OCI-LY7 (cell line): ENCODE results near the gene IFT81. TPM values are rescaled to one million over a fixed set of nuclear protein-coding genes. Genes with fewer than 3 reads are reported as not detected.

Experiments used
- BruUV-seq: library from RNA; stranded (reverse); fragments of 400-500 nt; replicated peaks from 2 replicates; lab custom pipeline; 2021; lab: Mats Ljungman, UMichigan
- CTCF ChIA-PET: fragments of 300-600 bp; sonication (Branson Sonifier 250); formaldehyde crosslinking; loops from one replicate; lab custom pipeline; 2022; ENCODE audit warnings: antibody characterized with exemption; ENCODE audit not compliant: unreplicated experiment; lab: Charles Lee
- POLR2A ChIA-PET: fragments of 300-600 bp; sonication (Branson Sonifier 250); formaldehyde crosslinking; loops from one replicate; lab custom pipeline; 2022; ENCODE audit warnings: antibody characterized with exemption; lab: Charles Lee
- DNase-seq: peaks from one replicate; pipeline ENCODE4 v3.0.0-alpha.2; 2015; ENCODE audit warnings: low spot score
- H2AFZ ChIP-seq: fragments of 200-600 bp; sonication (generic), shearing (Covaris generic); 2 replicates; pipeline ENCODE4 v1.6.1; 2014; ENCODE audit warnings: mild to moderate bottlenecking, antibody characterized with exemption, low read length, moderate library complexity
- H3K27ac ChIP-seq: fragments of 200-600 bp; sonication (generic); 2 replicates; pipeline ENCODE4 v1.5.1; 2014; ENCODE audit warnings: mixed run types, low read depth, mild to moderate bottlenecking, moderate library complexity, low read length, inconsistent platforms; ENCODE audit not compliant: poor library complexity, severe bottlenecking
- H3K36me3 ChIP-seq: fragments of 200-600 bp; sonication (generic); 2 replicates; pipeline ENCODE4 v1.6.1; 2014; ENCODE audit warnings: mild to moderate bottlenecking, antibody characterized with exemption, low read length, moderate library complexity, mixed read lengths; ENCODE audit not compliant: insufficient read depth
- H3K4me1 ChIP-seq: fragments of 200-600 bp; sonication (generic); 2 replicates; pipeline ENCODE4 v1.5.1; 2014; ENCODE audit warnings: mild to moderate bottlenecking, low read length; ENCODE audit not compliant: insufficient read depth, poor library complexity, severe bottlenecking
- H3K4me2 ChIP-seq: fragments of 200-600 bp; sonication (generic); 2 replicates; pipeline ENCODE4 v1.6.1; 2014; ENCODE audit warnings: mild to moderate bottlenecking, low read length
- H3K4me3 ChIP-seq: fragments of 200-600 bp; sonication (generic); 2 replicates; pipeline ENCODE4 v1.5.1; 2014; ENCODE audit warnings: mild to moderate bottlenecking, low read depth, low read length; ENCODE audit not compliant: poor library complexity, severe bottlenecking
- H3K79me2 ChIP-seq: fragments of 200-600 bp; sonication (generic); 2 replicates; pipeline ENCODE4 v1.6.1; 2016; ENCODE audit warnings: low read depth, mild to moderate bottlenecking, low read length, moderate library complexity, mixed read lengths; ENCODE audit not compliant: insufficient read depth
- H3K9me2 ChIP-seq: fragments of 200-600 bp; sonication (generic); 2 replicates; pipeline ENCODE4 v1.6.1; 2016; ENCODE audit warnings: mild to moderate bottlenecking, low read length, mixed read lengths; ENCODE audit not compliant: insufficient read depth
- H3K9me3 ChIP-seq: fragments of 200-600 bp; sonication (generic); 2 replicates; pipeline ENCODE4 v1.6.1; 2014; ENCODE audit warnings: mild to moderate bottlenecking, mixed run types, low read length, mixed read lengths
- H4K20me1 ChIP-seq: fragments of 200-600 bp; sonication (generic); 2 replicates; pipeline ENCODE4 v1.6.1; 2014; ENCODE audit warnings: mild to moderate bottlenecking, antibody characterized with exemption, low read length, moderate library complexity, mixed read lengths; ENCODE audit not compliant: insufficient read depth
- EZH2phosphoT487 ChIP-seq: fragments of 200-600 bp; sonication (generic); IDR thresholded peaks from 2 replicates; pipeline ENCODE4 v1.6.1; 2018; ENCODE audit warnings: low read depth, borderline replicate concordance, mild to moderate bottlenecking, mixed run types, antibody characterized with exemption, low read length, moderate library complexity, mixed read lengths
- intact Hi-C: fragments of 100-400 bp; cut with micrococcal nuclease; formaldehyde crosslinking; loops from one replicate; pipeline ENCODE4 v1.10.0; 2022; ENCODE audit not compliant: unreplicated experiment
- total RNA-seq, 2 experiments: library from RNA; depleted of rRNA in 1 of 2; stranded (reverse); fragments of >200 nt in 1 of 2; shearing (Covaris generic) in 1 of 2; gene quantifications; 2 replicates each; pipeline ENCODE4 v1.2.3, GENCODE V29; 2014 to 2022
- TF ChIP-seq, protein P1 (sequence below): fragments of 200-600 bp; sonication (generic); conservative IDR thresholded peaks from 2 replicates; pipeline ENCODE4 v1.5.1; 2014; ENCODE audit warnings: mild to moderate bottlenecking, antibody characterized with exemption, low read length, moderate library complexity, mixed read lengths

The IFT81 gene
- total RNA-seq, 2 experiments from 2014 or later = 5.6 to 9.8 TPM

DNA sequence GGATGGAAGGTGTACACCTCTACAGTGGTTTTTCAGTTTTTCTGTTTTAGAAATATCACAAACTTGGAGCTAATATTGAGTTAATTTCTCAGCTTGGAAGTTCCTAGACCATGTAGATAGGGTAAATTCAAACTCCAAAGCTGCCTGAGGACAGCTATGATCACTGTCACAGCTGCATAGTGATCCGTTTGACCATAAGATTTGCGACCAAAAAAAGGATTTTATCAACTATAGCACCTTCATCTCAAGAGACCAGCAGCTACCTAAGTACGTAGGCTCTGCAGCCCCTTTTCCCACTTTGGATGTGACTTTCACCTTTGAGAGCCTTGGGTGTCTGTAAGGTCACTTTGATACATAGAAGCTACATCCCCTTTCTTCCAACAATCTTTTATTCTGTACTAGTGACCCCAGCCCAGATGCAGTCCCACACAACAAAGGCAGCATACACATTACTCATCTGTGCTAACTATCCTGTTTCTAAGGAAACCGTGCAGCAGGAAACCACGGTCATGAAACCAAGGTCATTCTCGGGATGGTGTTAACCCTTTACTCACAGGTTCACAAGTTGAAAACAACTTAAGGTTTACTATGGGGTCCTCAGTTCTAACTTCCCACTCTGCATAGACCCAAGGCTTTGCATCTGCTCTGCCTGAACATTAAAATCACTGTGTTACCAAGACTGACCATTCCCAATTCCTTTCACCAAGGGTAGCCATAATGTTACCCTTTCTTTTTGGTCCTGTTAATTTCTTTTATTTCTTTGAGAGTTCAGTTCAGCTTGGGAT, 75.4 kb downstream of the IFT81 start:
- intact Hi-C loops = no loop called here
- BruUV-seq = no TSS peak
- ChIA-PET CTCF (interaction anchor here (0.6 kb wide), 1 partner anchor 215 kb away, joined by 3 read pairs; no protein-coding TSS in a partner anchor), POLR2A (interaction anchor here (0.5 to 2.3 kb wide), 9 partner anchors 8 to 376 kb away, joined by 3 to 11 read pairs (median 5); no protein-coding TSS in a partner anchor)
- TF ChIP-seq, protein P1, sequence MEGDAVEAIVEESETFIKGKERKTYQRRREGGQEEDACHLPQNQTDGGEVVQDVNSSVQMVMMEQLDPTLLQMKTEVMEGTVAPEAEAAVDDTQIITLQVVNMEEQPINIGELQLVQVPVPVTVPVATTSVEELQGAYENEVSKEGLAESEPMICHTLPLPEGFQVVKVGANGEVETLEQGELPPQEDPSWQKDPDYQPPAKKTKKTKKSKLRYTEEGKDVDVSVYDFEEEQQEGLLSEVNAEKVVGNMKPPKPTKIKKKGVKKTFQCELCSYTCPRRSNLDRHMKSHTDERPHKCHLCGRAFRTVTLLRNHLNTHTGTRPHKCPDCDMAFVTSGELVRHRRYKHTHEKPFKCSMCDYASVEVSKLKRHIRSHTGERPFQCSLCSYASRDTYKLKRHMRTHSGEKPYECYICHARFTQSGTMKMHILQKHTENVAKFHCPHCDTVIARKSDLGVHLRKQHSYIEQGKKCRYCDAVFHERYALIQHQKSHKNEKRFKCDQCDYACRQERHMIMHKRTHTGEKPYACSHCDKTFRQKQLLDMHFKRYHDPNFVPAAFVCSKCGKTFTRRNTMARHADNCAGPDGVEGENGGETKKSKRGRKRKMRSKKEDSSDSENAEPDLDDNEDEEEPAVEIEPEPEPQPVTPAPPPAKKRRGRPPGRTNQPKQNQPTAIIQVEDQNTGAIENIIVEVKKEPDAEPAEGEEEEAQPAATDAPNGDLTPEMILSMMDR = no peak
- no peak for TF ChIP-seq EZH2phosphoT487
- Histone ChIP-seq H3K79me2 (no peaks in the 10 kb centered on the region), H3K9me3 (no peaks in the 10 kb centered on the region; the same call in 1 of the 2 replicates), H3K9me2 (no peaks in the 10 kb centered on the region), H2AFZ (peak overlapping the region; percentile 64), H3K4me1 (peaks cover 21% of the 10 kb centered on the region), H3K4me2 (peak overlapping the region; percentile 51), H3K27ac (no peak overlapping the region), H3K36me3 (no peaks in the 10 kb centered on the region), H4K20me1 (no peaks in the 10 kb centered on the region), H3K4me3 (peak overlapping the region; percentile 2)
- peak; percentile 30 for DNase-seq

DNA sequence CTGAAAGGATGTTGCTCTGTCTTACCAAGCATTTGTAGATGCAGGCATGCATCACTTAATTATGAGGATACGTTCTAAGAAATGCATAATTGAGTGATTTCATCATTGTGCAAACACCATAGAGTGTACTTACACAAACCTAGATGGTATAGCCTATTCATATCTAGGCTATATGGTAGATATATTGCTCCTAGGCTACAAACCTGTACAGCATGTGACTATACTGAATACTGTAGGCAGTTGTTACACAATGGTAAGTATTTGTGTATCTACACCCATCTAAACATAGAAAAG, 75.9 kb downstream of the IFT81 start:
- no peaks in the 10 kb centered on the region for H3K79me2 ChIP-seq
- CTCF ChIA-PET = interaction anchor here (0.6 kb wide), 1 partner anchor 215 kb away, joined by 3 read pairs; no protein-coding TSS in a partner anchor
- H4K20me1 ChIP-seq = no peaks in the 10 kb centered on the region
- peak overlapping the region; percentile 2 for H3K4me3 ChIP-seq
- no peak overlapping the region for H3K27ac ChIP-seq
- no TSS peak for BruUV-seq
- peak overlapping the region; percentile 51 for H3K4me2 ChIP-seq
- no peak for DNase-seq
- H2AFZ ChIP-seq = peak overlapping the region; percentile 64; the same call in 1 of the 2 replicates
- intact Hi-C loops = no loop called here
- H3K36me3 ChIP-seq = no peaks in the 10 kb centered on the region
- POLR2A ChIA-PET = interaction anchor here (0.5 to 2.3 kb wide), 3 partner anchors 74 to 83 kb away, joined by 3 to 6 read pairs (median 5); no protein-coding TSS in a partner anchor
- TF ChIP-seq, protein P1 = no peak
- no peaks in the 10 kb centered on the region for H3K9me2 ChIP-seq
- H3K9me3 ChIP-seq = no peaks in the 10 kb centered on the region; the same call in 1 of the 2 replicates
- H3K4me1 ChIP-seq = peaks cover 24% of the 10 kb centered on the region

DNA sequence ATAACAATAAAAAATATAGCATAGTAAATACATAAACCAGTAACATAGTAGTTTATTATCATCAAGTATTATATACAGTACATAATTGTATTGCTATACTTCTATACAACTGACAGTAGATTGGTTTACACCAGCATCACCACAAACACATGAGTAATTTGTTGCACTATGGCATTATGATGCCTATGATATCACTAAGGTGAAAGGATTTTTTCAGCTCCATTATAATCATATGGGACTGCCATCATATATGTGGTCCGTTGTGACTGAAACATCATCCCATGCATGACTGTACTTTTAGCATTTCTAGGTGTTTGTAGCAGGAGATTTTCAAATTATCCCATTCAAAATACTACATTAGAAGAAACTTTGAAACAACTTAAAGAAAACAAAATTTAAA, 77.8 kb downstream of the IFT81 start:
- intact Hi-C loops = no loop called here
- Histone ChIP-seq H3K4me1 (peaks cover 25% of the 10 kb centered on the region), H3K79me2 (no peaks in the 10 kb centered on the region), H3K9me3 (no peaks in the 10 kb centered on the region; the same call in 1 of the 2 replicates), H4K20me1 (no peaks in the 10 kb centered on the region), H3K4me3 (no peak overlapping the region), H3K36me3 (no peaks in the 10 kb centered on the region), H3K27ac (no peak overlapping the region), H3K4me2 (no peak overlapping the region), H2AFZ (no peak overlapping the region), H3K9me2 (no peaks in the 10 kb centered on the region)
- POLR2A ChIA-PET = interaction anchor here (0.7 to 2.0 kb wide), 2 partner anchors 11 to 46 kb away, joined by 3 to 4 read pairs; no protein-coding TSS in a partner anchor
- CTCF ChIA-PET = no interaction called here
- no peak for TF ChIP-seq EZH2phosphoT487
- TF ChIP-seq, protein P1 = no peak
- no TSS peak for BruUV-seq
- DNase-seq = no peak
